ENCODE measurements around the gene MPP4.

DNA sequence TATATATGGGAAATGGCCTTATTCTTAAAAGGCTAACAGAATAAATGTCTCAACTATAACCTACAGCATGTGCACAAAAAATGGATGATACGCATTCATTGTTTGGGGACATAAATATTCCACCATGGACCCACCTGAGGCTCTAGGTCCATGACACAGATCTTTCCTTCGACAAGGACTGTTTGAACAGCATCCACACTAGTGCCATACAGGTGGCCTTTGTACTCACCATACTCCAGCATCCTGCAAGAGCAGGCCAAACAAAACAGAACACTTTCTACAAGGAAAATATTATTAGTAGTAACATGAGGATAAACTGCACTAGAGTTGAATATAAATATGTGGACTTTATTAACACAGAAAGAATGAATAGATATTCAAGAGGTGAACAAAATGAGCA lies 49.0 kb downstream of the MPP4 start:
- TF ChIP-seq POLR2A (IDR thresholded peaks at IDR 0.05; ENCODE audit: low read length) (no peak), GATA1 (IDR thresholded peaks at IDR 0.05; ENCODE audit: low read depth, low read length) (no peak)

Data from erythroblast (primary cell).